GM18907 (cell line): ENCODE measurements around the gene SYTL1.

Experiments
- ATAC-seq: cut with Tn5 transposase; IDR thresholded peaks from one replicate; pipeline ENCODE4 v1.9.1; 2021; ENCODE audit warnings: mild to moderate bottlenecking, moderate library complexity; ENCODE audit not compliant: unreplicated experiment

SYTL1 gene

GRCh38 chr1:27363766-27364695, 22.2 kb downstream of the SYTL1 start:
- no peak for ATAC-seq

GRCh38 chr1:27364696-27365371, 23.0 kb downstream of the SYTL1 start:
- no peak for ATAC-seq

- peak; percentile 36 for ATAC-seq
These were observed 23.7 kb downstream of the SYTL1 start for GRCh38 chr1:27365372-27366112.

GRCh38 chr1:27366113-27366410, 24.2 kb downstream of the SYTL1 start:
- peak; percentile 40 for ATAC-seq

- peak; percentile 31 for ATAC-seq
These were observed 24.8 kb downstream of the SYTL1 start, which contains the start of gene MAP3K6 for GRCh38 chr1:27366411-27367159. TSS of gene MAP3K6 (minus strand) at chr1:27366961. CDS start at chr1:27366597, 364 bp downstream.

GRCh38 chr1:27367160-27367650, 25.4 kb downstream of the SYTL1 start:
- ATAC-seq, result no peak

- no peak for ATAC-seq
These were observed 27.2 kb downstream of the SYTL1 start for GRCh38 chr1:27368869-27369582.

GRCh38 chr1:27372022-27372807, 30.4 kb downstream of the SYTL1 start:
- no peak for ATAC-seq

- ATAC-seq, result no peak
These were observed 31.2 kb downstream of the SYTL1 start for GRCh38 chr1:27372808-27373690.

GRCh38 chr1:27374362-27375086, 32.7 kb downstream of the SYTL1 start, which contains the start of gene FCN3:
TSS of gene FCN3 (minus strand) at chr1:27374824. CDS start at chr1:27374818, 6 bp downstream.
- no peak for ATAC-seq

GRCh38 chr1:27377760-27378495, 36.1 kb downstream of the SYTL1 start:
- ATAC-seq, result no peak

GRCh38 chr1:27379564-27380122, 37.8 kb downstream of the SYTL1 start:
- no peak for ATAC-seq

- ATAC-seq, result no peak
These were observed 38.4 kb downstream of the SYTL1 start for GRCh38 chr1:27380224-27380623.

GRCh38 chr1:27380766-27381733, 39.2 kb downstream of the SYTL1 start:
- ATAC-seq, result no peak
